ENCODE measurements around the gene COL16A1.

The COL16A1 gene

DNA sequence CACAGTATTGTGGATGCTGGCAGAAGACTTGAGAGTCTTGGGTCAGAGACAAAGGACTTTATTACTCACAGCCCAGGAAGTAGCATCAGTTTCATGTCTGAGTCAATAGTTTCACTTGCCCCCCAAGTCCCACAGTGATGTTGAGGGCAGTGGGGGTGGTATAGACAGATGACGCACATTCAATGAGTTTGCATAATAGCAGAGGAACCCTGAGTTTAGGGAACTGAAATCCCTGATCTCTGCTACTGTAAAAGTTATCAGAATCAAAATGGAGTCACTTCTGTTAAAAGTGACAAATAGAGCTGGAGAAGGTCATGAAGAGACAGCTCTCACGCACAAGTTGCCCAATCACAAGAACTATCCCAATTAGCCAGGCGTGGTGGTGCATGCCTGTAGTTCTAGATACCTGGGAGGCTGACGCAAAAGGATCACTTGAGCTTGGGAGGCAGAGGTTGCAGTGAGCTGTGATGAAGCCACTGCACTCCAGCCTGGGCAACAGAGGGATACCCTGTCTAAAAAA, 97.8 kb downstream of the COL16A1 start:
- Histone ChIP-seq H3K9ac (ENCODE audit: low read length) (no peak overlapping the region), H3K27ac (ENCODE audit: low read depth, low read length) (no peak overlapping the region), H3K4me1 (ENCODE audit: control insufficient read depth, insufficient read depth, low read length) (no peaks in the 10 kb centered on the region), H3K36me3 (ENCODE audit: control insufficient read depth, insufficient read depth, low read length) (no peaks in the 10 kb centered on the region), H3K4me3 (ENCODE audit: low read depth, low read length) (no peak overlapping the region), H3K9me3 (ENCODE audit: control insufficient read depth, insufficient read depth, low read depth, low read length) (no peaks in the 10 kb centered on the region), H3K27me3 (ENCODE audit: control insufficient read depth, insufficient read depth, low read length) (no peaks in the 10 kb centered on the region)
